NCI-H748 (cell line): ENCODE data around the gene NOA1.
"Not testable (repeated sequence)": the region's sequence is repeated elsewhere in the genome, so short reads cannot be mapped to it uniquely, and the experiment has no call there.

Experiments
- DNase-seq: peaks from one replicate; lab custom pipeline; 2025; ENCODE audit not compliant: unreplicated experiment; lab: John Stamatoyannopoulos, UW

Gene NOA1

DNA sequence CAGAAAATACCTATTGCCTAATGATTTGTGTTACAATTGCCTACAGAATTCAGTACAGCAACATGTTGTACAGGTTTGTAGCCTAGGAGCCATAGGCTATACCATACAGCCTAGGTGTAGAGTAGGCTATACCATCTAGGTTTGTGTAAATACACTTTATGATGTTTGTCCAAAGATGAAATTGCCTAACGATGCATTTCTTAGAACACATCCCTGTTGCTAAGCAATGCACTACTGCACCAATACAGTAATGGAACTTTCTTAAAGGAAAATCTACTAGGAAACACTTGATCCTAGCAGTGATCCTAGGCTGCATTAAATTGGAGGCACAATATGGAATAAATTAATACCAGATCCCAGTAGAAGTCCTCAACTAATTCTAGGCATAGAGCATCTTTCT is 18.3 kb downstream of the NOA1 start:
- peak; percentile 17 for DNase-seq

DNA sequence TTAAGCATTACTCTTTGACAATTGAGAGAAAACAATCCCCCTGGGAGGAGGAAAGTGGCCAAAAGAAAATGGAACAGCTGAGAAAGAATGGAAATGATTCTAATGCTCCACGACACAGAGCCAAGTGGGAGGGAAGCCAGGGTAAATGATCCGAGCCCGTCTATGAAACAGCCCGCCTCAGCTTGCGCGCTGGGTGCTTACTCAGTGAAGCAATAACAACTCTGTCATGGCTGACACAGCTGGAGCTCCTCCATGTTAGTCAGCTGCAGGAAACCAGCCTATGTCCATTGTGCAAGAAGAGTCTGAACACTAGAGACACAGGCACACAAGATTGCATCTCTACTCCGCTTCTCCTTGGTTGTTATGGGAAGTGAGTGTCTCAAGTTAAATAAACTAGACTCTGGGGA is 19.3 kb downstream of the NOA1 start:
- DNase-seq, result peak; percentile 30

DNA sequence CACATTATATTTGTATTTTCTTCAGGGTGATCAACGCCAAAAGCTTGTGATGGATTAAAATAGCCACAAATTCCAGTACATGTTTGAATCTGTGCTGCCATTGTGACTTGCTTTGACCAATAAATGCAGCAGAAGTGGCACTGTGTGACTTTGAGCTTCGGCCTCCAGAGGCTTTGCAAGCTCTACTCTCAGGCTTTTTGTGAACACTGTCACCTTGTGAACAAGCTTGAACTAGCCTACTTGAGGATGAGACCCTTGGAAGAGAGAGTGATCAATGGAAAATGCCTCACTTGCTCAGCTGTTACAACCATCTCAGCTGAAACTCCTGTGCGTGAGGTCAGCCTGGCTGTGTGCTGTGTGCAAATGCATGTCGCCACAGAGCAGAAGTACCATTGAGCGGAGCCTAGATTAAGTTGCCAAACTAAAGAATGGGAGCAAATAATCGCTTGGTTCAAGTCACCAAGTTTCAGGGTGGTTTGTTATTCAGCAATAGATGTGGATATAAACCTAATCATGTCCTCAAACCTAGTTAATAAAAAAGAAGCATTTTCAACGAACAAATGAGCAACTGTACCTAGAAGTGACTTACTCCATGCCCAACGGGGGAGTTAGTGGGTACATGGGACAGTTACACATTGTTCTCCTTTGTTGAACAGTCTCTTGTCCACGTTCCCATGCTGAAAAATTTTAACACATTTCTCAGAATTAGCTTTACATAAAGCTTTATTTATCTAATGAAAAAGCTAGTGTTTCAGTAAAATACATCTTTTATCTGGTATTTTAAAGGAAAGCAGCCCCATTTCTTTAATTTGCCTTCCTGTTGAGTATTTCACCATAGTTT is 23.5 kb downstream of the NOA1 start:
- no peak for DNase-seq

DNA sequence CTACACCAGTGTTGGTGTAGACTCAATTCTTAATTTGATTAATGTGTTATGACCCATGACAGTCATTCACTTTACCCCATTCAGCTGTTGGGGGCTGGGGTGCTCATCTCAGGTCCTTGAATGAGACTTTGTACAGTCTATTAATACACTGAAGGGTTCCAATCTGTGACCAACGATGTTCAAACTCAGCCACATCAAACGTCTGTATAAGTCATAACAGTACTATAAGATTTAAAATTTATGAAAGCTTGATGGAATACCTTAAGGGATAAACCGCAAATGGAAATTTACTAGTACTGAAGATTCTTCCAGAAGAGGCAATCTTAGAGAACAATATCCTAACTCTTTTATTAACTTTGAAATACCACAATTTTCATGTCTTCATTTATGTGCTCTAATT is 36.0 kb downstream of the NOA1 start:
- DNase-seq, result no peak

DNA sequence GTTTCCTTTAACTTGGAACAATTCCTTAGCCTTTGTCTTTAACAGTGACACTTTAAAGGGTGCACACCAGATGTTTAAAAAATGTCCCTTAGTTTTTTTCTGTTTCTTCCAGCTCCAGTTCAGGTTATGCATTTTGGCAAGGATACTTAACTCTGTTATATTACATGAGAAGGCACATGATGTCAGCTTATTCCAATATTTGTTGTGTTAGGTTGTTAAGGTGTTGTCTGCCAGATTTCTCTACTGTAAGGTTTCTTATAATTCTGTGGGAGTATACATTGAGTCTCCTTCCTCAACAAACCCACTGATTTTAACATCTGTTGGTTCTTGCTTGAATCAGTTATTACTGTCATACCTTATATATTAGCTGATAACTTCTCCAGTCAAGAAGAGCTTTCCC is 36.4 kb downstream of the NOA1 start:
- DNase-seq, result no peak

DNA sequence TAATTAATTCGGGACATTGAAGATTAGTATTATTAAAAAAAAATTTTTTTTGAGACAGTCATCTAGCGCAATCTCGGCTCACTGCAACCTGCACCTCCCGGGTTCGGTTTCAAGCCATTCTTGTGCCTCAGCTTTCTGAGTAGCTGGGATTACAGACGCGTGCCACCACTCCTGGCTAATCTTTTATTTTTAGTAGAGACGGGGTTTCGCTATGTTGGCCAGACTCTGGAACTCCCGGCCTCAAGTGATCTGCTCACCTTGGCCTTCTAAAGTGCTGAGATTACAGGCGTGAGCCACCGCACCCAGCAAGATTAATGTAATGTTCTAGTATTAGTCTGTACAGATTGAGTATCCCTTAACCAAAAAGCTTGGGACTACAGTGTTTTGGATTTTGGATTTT is 37.0 kb downstream of the NOA1 start:
- no peak for DNase-seq

DNA sequence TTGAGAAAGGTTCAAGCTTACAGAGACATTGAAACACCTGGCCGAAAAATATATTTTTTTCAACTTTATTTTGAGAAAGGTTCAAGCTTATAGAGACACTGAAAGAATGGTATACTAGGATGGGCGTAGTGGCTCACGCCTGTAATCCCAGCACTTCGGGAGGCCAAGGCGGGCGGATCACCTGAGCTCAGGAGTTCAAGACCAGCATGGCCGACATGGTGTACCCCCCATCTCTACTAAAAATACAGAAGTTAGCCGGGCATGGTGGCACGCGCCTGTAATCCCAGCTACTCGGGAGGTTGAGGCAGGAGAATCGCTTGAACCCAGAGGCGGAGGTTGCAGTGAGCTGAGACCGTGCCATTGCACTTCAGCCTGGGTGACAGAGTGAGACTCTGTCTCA is 37.6 kb downstream of the NOA1 start:
- DNase-seq, result not testable (repeated sequence)

DNA sequence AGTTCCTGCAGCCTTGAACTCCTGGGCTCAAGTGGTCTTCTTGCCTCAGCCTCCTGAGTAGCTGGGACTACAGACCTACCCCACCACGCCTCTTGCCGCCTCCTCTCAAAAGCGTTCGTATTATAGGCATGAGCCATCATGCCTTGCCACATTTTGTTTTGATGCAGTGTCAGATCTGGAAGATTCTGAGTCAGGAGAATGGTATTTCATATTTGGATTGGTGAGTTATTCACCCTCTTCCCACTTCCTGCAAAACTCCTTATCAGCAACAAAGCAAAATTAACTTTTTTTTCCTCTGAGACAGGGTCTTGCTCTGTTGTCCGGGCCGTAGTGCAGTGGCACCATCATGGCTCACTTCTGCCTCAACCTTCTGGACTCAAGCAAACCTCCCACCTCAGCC is 40.1 kb downstream of the NOA1 start:
- no peak for DNase-seq

DNA sequence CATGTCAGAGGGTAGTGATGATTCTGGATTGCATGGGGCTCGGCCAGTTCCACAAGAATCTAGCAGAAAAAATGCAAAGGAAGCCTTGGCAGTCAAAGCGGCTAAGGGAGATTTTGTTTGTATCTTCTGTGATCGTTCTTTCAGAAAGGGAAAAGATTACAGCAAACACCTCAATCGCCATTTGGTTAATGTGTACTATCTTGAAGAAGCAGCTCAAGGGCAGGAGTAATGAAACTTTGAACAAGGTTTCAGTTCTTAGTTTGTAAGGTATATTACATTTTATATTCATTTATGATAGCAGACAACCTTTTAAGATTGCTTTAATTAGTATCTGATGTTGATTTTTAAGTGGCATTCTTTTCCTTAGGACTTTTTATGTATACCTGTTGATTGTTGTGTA is 45.5 kb downstream of the NOA1 start:
- no peak for DNase-seq

DNA sequence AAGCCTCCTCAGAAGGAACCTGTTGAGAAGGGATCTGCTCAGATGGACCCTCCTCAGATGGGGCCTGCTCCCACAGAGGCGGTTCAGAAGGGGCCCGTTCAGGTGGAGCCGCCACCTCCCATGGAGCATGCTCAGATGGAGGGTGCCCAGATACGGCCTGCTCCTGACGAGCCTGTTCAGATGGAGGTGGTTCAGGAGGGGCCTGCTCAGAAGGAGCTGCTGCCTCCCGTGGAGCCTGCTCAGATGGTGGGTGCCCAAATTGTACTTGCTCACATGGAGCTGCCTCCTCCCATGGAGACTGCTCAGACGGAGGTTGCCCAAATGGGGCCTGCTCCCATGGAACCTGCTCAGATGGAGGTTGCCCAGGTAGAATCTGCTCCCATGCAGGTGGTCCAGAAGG is 46.8 kb downstream of the NOA1 start:
- no peak for DNase-seq

DNA sequence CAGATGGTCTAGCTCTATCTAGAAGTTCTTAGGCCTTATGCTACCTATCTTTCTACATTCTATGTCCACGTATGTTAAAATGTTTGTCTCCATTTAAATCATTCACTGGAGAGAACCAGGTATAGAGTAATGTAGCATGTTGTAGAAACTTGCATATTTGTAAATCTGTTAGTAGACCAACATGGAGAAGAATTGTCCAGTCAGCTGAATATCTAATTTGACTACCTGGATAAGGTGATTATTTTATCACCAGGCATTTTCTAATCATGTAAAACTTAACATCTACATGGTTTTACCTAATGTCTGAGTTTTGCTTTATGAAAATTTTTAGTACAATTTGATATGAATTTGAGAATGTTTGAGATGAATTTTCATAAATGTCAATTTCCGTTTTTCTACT is 50.2 kb downstream of the NOA1 start:
- DNase-seq, result no peak

DNA sequence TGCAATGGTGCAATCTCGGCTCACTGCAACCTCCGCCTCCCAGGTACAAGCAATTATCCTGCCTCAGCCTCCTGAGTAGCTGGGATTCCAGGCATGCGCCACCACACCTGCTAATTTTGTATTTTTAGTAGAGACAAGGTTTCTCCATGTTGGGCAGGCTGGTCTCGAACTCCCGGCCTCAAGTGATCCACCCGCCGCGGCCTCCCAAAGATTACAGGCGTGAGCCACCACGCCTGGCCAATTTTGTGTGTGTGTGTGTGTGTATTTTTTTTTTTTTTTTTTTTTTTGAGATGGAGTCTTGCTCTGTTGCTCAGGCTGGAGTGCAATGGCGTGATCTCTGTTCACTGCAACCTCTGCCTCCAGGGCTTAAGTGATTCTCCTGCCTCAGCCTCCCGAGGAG is 62.4 kb downstream of the NOA1 start:
- DNase-seq, result not testable (repeated sequence)

DNA sequence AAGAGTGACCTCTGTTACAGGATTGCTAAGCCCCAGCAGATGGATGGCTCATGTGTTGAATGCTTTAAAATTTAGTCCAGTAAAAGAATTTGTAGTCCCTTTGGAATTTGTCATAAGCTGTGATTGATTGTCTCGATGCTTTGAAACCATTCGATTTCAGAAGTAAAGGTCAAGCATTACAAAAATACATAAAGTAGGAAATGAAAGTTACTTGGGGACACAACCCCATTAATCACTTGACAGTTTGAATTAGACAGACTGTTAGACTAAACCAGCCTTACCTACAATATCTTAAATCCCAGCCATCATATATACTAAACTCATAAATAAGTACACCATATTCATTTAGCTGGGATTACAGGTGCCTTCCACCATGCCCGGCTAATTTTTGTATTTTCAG is 63.1 kb downstream of the NOA1 start:
- no peak for DNase-seq
